Erythroblast (primary cell): ENCODE results near the gene REEP5.
A peak's percentile ranks its signal among the peaks of the same experiment; 100 is the strongest.
"Not testable (repeated sequence)": the region's sequence is repeated elsewhere in the genome, so short reads cannot be mapped to it uniquely, and the experiment has no call there.

Experiments
- DNase-seq, 2 experiments: peaks; one replicate each; lab custom pipeline; 2025; lab: John Stamatoyannopoulos, UW
- GATA1 ChIP-seq: IDR thresholded peaks from 2 replicates; pipeline ENCODE4 v1.6.1; 2011; ENCODE audit warnings: low read depth, mild to moderate bottlenecking, control low read depth, low read length, moderate library complexity
- POLR2A ChIP-seq: IDR thresholded peaks from 2 replicates; pipeline ENCODE4 v1.6.1; 2011; ENCODE audit warnings: mild to moderate bottlenecking, low read length

The REEP5 gene

DNA sequence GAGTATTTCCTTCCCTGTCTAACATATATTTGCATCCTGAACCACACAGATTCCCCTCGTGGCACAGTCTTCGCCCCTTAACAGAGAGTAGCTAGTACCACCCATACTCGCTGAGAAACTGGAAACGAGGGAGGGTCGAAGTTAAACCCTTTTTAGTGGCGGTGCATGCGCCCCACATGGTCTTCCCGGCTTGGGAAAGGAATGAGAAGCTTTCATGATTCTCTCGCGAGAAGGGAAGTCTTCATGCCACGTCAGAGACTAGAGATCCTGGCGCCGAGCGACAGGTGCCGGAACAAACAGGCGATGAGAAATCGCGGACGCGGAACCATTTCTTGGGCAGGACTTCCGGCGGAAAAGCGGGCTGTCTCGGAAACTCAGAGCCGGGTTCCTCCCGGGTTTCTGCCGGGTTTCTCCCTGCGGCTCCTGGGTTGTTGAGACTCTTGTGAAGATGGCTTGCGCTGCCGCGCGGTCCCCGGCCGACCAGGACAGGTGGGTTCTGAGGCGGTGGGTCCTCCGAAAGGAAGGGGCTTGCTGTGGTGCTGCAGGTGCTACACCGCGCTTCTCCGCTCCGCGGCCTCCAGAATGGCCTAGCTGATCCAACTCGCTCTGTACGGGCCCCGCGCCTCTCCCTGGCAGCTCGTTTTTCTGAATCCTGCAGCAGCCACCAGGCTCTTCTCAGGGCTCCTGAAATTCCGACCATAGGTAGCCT is 60.9 kb downstream of the REEP5 start, which contains the start of gene SRP19:
SRP19 (plus strand) TSS at position 359 of the 709 bp plus-strand sequence; CDS start at position 449, 90 bp downstream.
- no peak for TF ChIP-seq GATA1
- TF ChIP-seq POLR2A = peak; percentile 93
- DNase-seq = peak; percentile 96

DNA sequence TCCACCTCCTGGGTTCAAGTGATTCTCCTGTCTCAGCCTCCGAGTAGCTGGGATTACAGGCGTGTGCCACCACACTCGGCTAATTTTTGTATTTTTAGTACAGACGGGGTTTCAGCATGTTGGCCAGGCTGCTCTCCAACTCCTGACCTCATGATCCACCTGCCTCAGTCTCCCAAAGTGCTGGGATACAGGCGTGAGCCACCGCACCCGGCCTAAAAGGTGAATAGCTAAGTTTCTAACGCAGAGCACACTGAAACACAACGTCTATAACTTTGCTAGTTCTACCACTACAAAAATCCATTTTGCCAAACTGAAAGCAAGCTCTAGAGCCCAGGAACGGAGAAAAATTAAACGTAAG is 61.5 kb downstream of the REEP5 start:
- DNase-seq = not testable (repeated sequence)

DNA sequence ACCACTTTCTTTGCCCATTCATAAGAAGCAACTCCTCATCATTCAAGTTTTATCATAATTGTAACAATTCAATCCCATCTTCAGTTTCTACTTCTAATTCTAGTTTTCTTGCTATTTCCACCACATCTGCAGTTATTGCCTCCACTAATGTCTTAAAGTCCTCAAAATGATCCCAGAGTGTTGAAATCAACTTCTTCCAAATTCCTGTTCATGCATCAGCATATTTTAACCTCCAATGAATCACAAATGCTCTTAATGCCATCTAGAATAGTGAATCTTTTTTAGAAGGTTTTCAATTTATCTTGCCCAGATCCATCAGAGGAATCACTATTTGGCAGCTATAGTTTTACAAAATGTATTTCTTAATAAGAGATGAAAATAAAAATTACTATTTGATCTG is 64.2 kb downstream of the REEP5 start:
- TF ChIP-seq POLR2A = no peak
- TF ChIP-seq GATA1 = no peak
- no peak for DNase-seq

DNA sequence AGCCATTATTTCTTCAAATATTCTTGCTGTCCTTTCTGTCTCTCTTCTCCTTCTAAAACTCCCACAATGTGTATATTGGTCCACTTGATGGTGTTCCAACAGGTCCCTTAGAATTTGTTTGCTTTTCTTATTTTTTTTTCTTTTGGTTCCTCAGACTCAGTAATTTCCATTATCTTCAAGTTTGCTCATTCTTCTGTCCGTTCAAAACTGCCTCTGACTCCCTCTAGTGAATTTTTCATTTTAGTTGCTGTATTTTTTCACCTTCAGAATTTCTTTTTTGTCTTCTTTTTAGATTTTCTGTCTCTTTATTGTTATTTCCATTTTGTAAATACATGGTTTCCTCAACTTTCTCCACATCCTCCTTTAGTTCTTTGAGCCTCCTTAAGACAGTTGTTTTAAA is 67.4 kb downstream of the REEP5 start:
- TF ChIP-seq GATA1 (no peak), POLR2A (no peak)
- DNase-seq = no peak

DNA sequence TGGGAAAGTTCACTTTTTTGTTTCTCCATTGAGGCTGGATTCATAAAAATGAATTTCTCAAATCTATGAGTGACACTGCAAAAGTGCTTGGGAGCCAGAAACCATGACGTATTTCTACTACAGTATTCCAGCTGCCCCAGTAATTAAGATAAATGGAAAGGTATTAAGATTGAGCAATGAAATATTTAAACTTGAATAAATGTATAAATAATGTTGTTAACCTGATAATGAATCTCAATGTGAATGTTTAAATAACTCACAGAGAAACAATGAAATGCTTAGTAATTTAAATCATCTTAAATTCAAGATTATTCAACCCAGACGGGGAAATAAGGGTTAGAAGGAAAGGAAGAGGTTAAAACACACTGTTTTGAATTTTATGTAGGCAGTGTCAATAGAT is 72.1 kb downstream of the REEP5 start:
- DNase-seq = no peak
- no peak for TF ChIP-seq POLR2A
- TF ChIP-seq GATA1 = no peak

DNA sequence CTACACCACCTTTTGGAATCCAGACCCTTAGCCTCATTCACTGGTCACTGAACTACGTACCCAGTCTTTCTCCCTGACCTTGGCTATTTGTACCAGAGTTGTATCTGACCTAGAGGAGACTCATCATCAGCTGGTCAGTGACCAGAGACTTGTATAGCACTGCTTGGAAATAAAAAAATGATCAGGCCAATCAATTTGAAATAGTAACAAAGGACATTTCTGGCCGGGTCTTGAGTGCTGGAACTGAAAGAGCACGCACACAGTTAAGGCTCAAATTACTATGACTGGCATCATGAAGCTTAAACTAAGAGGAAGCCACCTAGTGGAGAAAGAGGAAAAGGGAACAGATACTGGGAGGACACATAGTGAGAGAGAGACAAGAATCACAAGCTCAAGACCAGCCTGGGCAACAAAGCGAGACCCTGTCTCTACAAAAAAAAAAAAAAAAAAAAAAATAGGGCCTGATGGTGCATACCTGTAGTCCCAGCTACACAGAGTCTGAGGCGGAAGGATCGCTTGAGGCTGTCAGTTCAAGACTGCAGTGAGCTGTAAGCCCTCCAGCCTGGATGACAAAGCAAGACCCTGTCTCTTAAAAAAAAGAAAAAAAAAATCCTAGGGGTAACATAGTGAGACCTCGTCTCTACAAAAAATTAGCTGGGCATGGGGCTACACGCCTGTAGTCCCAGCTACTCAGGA is 73.8 kb downstream of the REEP5 start:
- peak; percentile 75 to 79 for DNase-seq

DNA sequence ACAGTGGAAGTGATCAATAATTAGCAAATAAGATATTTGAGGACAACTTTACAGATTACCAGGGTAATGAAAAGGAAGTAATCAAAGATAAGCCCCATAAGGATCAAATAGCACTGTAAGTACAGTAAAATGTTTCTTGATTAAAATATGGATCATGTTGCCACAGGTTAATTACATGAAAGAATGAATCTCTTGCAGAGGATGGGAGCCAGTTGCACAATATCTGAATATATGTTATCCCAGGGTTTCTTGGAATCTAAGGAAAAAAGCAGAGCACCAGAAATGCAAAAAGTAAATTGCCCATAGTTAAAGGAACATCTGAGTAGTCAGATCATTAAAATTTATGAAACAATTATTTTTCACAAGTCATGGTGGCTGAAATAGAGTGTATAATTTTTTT is 74.7 kb downstream of the REEP5 start:
- TF ChIP-seq GATA1 (no peak), POLR2A (no peak)
- no peak for DNase-seq

More for the DNA sequence above, 73.8 kb downstream of the REEP5 start:
- no peak for TF ChIP-seq POLR2A
- TF ChIP-seq GATA1 = no peak

DNA sequence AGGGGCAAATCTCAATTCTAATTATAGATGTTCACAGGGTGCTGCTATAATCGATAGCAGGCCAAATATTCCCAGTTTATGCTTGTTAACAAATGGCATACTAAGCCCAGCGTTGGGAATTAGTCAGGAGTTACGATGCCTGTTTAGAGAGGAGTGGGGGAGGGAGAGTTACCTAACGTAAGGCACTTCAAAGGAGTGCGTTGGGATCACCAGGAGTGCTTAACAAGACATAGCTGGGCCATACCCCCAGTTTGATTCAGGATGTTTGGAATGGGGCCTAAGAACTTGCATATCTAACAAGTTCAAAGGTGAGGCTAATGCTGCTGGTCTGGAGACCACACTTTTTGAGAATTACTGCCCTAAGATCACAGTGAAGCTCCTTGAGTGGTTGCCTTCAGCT is 75.5 kb downstream of the REEP5 start:
- TF ChIP-seq GATA1 (no peak), POLR2A (no peak)

DNA sequence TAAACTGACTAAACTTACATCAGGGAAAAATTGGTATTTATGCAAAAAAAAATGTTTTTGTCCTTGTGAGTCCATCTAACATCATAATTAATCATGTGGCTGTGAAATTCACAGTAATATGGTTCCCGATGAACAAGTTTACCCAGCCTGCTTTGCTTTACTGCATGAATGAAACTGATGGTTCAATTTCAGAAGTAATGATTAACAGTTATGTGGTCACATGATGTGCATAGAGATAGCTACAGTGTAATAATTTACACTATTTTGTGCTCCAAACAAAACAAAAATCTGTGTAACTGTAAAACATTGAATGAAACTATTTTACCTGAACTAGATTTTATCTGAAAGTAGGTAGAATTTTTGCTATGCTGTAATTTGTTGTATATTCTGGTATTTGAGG is 77.5 kb downstream of the REEP5 start:
- no peak for DNase-seq
- TF ChIP-seq GATA1 = no peak

More for the DNA sequence above, 75.5 kb downstream of the REEP5 start:
- no peak for DNase-seq

DNA sequence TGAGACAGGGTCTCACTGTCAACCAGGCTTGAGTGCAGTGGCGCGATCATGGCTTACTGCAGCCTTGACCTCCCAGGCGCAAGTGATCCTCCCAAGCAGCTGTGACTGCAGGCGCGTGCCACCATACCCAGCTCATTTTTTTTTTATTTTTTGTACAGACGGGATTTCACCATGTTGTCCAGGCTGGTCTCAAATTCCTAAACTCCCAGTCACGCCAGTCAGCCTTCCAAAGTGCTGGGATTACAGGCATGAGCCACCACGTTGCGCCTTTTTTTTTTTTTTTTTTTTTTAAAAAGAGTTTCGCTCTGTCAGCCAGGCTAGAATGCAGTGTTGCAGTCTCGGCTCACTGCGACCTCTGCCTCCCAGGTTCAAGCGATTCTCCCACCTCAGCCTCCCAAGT is 88.1 kb downstream of the REEP5 start:
- DNase-seq = no peak
- TF ChIP-seq GATA1 = no peak
- no peak for TF ChIP-seq POLR2A

DNA sequence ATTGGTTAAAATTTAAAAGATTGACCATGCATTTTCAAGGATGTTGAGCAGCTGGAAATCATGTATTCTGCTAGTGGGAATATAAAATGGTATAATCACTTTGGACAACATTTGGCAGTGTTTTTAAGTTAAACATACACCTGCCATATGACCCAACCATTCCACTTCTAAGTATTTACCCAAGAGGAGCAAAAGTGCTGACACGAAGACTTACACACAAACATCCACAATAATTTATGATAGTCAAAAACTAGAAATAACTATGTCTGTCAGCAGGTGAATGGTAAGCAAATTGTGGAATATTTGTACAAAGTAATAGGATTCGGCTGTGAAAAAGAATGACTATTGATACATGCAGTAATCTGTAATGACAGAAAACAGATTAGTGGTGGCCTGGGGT is 91.6 kb downstream of the REEP5 start:
- DNase-seq = no peak
- TF ChIP-seq GATA1 (no peak), POLR2A (no peak)
